Left renal pelvis (tissue), 4 donors: Measurements from ENCODE around the gene RFX8. TPM values are rescaled to one million over a fixed set of nuclear protein-coding genes. Genes with fewer than 3 reads are reported as not detected.
"Not testable (repeated sequence)": the region's sequence is repeated elsewhere in the genome, so short reads cannot be mapped to it uniquely, and the experiment has no call there.

Experiments
- DNase-seq, 4 donors: peaks; one replicate each; pipeline ENCODE4 v3.0.0-alpha.2; 2013; ENCODE audit warnings: low read depth in 4 of 4, low spot score in 3 of 4
- polyA plus RNA-seq, 4 donors: library from polyadenylated mRNA; unstranded; fragments of 120-200 nt; gene quantifications; one replicate each; pipeline ENCODE4 v1.2.1, GENCODE V29; 2013; ENCODE audit not compliant: insufficient read length in 4 of 4

RFX8 gene
- polyA plus RNA-seq, 4 donors = 0.67 to 1.5 (median 0.98) TPM

DNA sequence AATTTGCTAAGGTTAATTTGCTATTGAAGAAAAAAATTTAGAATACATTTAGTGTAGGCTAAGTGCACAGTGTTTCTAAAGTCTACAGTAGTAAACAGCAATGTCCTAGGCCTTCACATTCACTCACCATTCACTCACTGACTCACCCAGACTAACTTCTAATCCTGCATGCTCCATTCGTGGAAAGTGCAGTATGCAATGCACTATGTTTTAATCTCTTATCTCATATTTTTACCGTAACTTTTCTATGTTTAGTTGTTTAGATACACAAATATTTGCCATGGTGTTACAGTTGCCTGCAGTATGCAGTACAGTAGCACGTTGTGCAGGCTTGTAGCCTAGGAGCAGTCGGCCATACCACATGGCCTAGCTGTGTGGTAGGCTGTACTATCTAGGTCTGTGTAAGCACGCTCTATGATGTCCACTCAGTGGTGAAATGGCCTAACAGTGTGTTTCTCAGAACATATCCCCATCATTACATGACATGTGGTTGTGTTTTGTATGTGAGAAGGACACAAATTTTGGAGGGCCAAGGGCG is 18.1 kb upstream of the RFX8 start:
- no peak for DNase-seq

DNA sequence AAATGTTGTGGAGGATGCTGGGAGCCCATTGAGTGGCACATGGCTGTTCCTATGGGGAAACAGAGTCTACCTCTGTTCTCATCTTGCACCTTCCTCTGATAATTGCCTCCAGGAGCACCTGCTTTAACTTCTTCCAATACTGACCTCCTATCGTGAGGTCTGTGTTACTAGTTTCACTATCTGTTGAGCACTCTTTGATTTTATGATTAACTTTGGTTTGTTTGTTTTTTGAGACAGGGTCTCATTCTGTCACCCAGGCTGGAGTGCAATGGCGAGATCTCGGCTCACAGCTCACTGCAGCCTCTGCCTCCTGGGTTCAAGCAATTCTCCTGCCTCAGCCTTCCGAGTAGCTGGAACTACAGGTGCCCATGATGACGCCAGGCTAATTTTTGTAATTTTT is 12.1 kb upstream of the RFX8 start:
- DNase-seq = no peak

DNA sequence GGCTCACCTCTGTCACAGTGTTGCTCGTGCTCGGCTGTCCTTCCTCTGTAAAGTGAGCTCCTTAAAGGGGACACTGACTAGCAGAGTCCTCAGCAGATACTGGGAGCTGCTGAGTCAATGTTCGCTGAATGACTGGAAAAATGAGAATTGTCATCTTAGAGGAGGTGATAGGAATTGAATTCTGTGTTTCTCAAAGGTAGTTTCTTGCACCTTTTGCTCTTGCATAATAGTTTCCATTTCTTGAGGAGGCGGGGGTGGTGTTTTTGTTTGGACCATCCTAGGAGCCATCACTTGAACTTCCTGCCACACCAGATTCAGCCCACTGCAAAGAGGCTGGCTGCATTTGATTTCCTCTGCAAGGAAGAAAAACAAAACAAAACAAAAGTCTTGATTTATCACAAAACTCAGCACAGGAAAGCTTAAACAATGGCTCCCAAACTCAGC is 11.4 kb upstream of the RFX8 start:
- DNase-seq = no peak

DNA sequence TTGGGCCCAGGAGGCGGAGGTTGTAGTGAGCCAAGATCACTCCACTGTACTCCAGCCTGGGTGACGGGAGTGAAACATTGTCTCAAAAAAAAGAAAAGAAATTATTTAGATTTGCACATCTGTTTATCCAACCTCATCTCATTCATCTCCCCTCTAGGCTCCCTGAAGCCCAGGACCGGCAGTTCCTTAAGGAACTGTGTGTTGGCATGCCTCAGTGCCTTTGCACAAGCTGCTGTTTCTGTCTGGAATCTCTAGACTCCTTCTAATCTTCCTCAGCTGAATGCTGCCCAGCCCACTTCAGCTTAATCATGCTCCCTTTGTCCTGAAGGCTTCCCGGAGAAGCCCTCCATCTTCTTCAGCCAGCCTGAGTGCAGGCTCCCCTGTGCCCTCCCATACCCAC is 10.9 kb upstream of the RFX8 start:
- DNase-seq = no peak

DNA sequence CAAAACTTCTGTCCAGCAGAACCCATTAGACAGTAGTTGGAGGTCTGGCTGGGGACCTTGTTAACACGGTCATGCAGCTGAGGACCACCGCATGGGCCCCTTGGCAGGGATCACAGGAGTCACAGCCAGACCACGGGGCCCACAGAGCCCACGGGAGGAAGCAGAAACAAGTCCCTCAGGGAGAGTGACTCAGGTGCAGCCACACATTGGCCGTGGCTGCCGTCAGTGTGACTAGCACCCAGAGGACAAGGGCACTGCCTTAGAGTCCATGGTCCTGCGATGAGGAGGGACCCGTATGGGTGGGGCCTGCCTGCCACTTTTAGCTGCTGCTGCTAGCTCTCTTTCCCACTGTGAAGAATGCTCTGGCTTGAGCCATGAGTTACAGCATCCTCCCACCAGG is 5.9 kb upstream of the RFX8 start:
- DNase-seq = no peak

DNA sequence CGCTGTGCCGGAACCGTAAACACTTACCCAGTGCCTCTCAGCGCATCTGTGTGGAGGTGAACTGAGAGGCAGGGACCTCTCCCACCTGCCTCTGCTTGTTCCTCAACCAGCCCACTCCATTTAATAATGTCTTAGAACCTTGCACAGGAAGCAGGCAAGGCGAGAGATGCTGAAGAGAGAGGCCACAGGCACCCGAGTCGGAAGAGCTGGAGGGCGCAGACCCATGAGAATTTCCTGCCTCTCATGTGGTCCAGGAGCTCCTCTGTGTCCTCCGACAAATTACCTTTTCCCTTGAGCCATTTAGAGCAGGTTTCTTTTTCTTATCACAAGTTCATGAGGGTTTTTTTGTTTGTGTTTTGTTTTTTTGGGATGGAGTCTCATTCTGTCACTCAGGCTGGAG is 4.9 kb upstream of the RFX8 start:
- DNase-seq = no peak

DNA sequence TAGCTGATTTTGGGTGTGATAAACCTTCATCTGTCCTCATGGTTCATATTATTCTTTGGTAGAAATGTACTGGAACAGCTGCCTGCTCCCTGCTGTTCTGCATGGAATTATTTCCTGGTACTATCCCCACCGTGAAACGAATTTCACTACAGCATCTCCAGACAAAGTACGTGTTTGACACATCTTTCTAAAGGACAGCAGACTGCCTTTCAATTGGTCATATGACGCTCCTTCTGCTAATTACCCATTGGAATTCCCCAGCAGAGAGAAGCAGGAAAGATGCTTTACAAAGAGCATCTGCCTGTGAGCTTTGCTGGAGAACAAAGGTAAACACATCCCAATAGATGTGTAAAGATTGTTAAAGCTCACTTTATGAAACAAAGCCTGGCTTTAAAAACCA is 4.4 kb upstream of the RFX8 start:
- DNase-seq = no peak

DNA sequence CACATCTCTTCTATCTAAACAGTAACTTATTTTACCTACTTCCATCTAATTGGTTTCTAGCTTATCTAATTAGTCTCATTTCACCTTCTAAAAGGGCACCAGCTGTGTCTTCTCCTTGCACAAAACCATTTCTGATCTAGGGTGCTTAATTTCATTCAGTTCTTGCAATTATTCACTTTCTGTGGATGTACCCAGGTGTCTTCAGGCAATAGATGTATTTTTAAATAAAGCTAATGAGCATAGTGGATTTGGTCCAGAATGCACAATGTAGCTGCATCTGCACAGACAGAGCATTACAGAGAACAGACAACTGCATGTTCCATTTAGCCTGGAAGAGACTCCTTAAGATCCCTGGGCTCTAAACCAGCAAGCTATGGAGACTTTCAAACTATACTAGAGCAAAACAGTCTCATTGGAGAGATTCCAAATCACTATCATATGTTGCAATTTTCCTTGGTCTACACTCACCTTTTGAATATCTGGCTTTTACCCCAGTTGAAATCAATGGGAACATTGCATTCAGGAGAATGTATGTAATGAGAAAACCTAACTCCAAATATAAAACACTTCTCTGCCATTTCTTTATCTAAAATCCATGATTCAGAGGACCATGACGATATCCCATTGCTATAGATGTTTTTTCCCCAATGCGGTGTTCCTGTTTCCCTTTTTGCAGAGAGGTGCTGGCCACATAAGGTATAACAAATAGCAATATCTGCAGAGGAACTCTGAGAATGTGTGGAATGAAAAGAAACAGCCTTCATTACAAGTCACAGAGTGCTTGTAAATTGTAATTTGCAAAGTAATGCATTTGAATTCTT is 3.5 kb upstream of the RFX8 start:
- no peak for DNase-seq

DNA sequence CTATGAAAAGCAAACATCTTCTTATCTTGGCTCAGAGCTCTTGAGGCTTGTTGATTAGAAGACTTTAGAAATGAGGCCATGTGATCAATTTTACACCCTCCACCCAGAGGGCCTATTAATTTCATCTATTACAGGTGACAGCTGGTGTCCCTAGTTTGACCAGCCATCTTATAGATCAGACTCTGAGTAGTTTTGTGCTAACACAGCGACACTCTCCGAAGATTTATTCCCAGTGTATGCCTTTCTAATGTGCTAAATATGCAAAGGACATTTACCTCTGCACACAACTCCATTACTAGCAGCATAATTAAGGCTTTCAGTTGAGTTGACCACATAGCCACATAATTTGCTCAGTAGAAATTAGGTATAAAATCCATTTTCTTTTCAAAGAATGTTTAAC is 2.6 kb upstream of the RFX8 start:
- DNase-seq = no peak

DNA sequence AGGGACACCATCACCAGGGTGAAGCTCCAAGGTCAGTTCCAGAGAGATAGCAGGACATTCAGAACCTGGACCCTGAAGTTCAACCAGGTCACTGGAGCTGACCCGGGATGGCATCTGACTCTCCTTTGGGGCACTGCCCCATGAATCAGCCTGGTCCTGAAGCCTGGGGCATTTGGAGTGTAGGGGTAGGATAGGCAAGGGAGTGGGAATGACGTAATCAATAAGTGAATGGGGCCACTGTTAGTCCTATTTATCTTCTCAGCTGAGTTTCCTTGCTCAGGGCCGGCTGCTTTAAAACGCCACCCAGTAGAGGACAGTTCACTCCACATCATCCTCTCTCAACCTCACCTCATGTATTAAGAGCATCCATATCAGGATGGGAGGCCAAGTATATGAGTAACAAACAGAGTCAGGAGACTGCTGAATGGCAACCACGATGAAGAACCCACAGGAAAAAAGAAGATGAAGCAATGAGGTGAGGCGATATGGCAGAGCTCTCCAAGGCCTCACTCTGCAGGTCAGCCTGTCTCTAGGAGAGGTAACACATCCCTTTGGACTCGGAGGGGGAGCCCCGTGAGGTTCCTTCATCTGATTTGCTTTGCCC is 1.8 kb upstream of the RFX8 start:
- DNase-seq = no peak

DNA sequence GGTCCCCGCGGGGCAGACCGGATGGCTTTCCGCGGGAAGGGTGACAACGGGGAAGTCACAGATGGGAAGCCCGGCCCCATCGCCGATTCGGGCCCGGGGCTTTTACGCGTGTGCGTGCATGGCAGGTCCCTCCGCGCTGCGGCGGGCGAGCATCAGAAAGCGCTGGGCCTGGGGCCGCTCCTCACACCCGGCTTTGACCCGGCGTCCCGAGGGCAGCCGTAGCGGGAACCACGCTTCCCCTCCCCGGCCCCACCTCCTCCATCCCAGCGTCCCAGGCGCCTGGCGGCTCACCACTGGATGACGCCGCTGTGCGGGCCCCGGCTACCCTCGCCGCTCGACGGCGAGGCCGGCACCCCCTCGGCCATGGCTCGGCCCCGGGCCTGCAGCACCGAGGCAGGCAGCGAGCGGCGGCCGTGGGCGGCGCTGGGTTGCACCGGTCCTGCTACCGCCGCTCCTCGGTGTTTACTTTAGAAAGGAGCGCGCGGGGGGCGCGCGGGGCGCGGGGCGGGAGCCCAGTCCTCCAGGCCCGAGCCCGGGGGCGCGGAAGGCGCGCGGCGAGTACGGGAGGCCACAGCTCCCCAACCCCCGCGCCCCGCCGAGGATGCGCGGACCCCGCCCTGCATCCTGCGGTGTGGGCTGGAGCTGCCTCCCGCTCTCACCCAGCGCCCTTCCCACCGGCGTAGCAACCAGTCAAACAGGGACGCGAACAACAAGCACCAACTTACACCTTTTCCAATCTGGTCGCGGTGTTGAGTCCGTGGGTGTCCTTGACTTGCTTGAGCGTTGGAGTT is 806 bp downstream of the RFX8 start:
- peak in 1 of 4 donors; percentile 20 for DNase-seq

DNA sequence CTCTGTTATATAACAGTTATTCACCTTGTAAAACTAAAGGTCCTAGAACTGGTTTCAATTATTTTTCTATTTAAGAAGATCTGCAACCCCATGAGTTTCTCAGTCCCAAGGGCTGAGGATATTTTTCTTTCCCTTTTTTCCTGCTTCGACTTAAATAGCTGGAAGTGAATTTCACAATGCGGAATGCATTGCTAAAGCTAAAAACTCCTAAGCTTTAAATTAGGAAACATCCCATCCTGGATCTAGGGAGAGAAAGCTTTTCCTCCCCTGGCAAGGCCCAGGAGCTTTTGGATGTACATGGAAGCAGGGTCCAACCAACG is 1.4 kb downstream of the RFX8 start:
- no peak for DNase-seq

DNA sequence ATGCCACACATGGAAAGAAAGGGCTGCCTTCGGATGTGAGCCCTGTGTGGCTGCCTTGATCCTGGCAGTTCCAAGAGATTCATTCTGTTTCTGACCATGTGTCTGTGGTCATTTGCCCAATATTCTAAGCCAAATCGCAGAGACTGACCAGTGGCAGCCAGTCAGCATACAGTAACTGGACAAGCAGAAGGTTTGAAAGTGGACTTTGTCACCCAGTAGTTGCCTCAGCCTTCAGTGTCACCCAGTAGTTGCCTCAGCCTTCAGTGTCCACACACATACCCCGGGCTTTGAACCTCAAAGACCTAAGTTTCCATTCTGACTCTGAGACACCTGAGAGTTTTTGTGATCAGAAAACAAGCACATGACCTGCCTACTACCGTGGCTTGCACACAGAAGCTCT is 5.0 kb downstream of the RFX8 start:
- no peak for DNase-seq

DNA sequence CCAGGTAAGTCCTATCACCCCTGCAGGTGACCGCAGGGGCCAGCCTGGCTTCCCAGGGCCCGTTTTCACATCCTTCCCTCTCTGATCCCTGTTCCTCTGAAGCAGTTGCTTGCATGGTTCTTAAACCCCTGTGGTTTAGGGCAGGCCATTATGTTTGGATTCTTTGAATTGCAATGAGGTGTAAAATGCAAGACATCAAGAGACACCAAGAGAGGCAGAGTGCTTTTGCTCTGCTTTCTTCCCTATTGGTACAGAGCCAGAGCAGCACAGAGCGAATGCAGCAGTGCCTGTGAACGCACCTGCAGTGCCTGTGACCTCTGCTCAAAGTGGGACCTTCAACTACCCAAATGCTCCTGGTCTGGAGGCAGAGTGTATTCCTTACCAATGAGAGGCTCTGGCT is 7.6 kb downstream of the RFX8 start:
- DNase-seq = no peak

DNA sequence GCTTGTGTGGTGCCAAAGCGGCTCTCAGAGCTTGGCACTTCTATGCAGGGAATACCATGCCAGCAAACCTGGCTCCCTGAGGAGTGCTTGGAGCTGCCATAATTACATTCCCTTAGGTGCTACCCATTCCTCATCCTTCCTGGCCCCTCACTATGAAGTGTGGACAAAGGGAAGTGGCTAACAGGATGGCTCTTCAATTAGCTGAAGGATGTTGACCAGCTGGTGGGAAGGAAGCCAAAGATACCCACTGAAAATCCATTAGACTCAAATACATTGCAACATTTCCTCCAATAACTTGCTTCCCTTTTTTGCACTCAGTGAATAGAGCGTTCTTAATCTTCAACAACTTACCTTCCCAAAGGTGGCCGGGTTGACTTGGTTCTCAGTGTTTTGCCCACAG is 8.5 kb downstream of the RFX8 start:
- DNase-seq = no peak

DNA sequence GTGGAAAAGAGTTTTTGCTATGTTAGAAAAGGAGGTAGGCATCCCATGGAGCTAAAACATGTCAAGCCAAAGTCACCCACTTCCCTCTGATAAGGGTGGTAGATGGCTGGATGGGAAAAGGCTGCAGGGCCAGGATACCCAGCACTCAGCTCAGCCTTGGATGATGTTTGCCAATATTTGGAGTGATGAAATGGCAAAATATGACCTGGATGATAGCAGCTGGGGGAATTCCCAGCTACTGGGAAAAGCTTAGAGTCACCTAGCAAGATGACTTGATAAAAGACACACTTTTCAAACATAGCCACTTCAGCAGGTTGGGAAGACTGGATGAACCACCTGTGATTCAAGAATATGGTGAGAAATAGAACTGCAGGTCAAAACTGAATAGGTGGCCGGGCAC is 10.1 kb downstream of the RFX8 start:
- no peak for DNase-seq

DNA sequence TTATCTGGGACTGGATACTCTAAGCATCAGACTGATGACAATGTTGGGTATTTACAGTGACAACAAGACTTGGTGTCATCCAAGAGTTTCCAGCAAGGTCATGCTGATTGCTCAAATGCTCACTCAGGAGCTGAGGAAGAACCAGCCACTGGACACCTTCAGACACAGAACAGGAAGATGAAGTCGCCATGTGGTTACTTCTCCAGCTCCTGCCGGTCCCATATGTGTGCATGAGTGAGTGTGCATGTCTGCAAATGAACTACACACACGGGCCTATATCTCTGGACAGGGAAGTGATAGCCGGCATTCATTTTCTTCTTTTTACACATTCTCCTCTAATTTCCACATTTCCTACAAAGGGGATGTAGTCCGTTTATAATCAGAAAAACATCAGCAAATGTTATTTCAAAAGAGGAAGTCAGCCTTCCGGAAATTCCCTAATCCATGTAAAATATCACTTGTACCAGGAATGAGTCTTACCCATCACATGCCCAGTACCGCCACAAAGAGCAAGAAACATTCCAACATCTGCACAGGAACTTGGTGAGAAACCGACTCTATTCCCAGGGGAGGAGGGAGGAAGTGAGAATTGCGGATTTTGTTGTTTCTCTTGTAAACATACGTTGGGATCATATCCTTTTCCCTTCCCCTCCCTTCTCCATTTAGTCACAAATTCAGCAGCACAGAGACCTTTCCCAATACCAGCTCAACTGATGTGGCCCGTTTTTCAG is 10.8 kb downstream of the RFX8 start:
- no peak for DNase-seq

DNA sequence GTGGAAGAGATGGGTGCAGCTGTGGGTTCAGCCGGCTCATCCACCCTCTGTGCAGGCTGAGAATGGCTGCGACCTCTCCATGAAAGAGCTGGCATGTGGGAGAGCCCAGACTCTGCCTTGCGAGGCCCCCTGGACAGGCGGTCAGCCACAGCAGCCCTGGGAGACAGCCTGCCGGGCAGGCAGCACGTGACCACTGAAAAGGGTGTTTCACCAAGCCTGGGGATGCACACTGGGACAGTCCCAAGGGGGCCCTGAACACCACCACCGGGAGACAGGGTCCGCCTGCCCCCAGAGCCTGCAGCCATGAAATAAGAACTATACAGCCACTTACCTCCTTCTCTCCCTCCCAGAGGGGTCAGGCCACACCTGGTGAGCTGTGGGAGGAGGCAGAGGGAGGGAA is 11.5 kb downstream of the RFX8 start:
- no peak for DNase-seq

DNA sequence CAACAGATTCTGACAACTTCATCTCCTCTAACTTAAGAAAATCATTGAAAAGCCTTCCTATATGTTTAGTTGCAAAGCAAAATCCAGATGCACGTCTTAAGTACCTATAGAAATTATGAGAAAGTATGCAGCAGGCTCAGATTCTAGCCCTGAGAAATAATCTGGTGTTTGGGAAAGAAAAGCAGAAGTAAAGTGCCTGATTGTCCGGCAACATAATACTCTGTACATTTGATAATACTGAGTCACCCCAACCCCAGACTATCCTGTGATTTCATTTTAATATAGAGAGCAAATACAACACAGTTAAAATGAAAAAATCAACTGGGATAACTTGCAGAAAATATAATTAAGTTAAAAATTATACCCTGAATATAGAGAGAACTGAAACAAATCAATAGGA is 13.5 kb downstream of the RFX8 start:
- no peak for DNase-seq

DNA sequence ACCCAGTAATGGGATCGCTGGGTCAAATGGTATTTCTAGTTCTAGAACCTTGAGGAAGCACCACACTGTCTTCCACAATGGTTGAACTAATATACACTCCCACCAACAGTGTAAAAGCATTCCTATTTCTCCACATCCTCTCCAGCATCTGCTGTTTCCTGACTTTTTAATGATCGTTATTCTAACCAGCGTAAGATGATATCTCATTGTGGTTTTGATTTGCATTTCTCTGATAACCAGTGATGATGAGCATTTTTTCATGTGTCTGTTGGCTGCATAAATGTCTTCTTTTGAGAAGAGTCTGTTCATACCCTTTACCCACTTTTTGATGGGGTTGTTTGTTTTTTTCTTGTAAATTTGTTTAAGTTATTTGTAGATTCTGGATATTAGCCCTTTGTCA is 20.5 kb downstream of the RFX8 start:
- DNase-seq = not testable (repeated sequence)

DNA sequence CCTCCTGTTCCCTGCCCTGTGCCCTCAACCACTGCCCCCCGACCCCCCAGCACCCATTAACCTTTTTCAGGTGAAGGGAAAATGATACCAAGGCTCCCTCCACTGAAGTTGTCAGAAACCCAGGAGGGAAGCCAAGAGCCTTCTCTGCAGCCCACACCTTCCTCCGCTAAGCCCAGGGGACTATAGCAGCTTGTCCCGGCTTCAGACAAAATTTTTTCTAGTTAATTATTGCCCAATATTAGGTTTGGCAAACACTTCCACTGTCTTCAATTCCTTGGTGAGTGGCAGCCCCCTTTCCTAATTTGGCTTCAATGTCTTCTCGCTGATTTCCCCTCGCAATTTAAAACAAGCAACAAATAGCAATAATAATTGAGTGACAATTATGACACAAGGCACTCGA is 23.9 kb downstream of the RFX8 start:
- DNase-seq = no peak
